CD4-positive, alpha-beta T cell treated with Interleukin-17A for 4 hours (primary cell): ENCODE data around the gene KTN1.

Source experiments
- DNase-seq: peaks from one replicate; pipeline ENCODE4 v3.0.0-alpha.2; 2020; ENCODE audit warnings: mixed read lengths

KTN1 gene

DNA sequence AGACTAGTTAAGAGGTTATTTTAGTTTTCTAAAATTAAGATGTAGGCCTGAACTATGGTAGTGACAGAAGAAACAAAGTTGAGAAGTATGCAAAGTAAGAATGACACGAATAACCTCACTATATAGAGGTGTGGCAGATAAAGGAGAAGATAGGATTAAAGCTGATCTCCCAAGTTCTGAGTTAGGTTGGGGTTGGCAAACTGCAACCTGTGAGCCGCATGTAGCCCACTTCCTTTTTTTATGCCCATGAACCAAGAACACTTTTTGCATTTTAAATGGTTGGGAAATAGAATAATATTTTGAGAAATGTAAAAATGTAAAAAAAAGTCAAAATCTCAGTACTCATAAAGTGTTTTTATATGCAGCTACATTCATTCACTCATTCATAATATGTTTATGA is 34.3 kb downstream of the KTN1 start:
- no peak for DNase-seq

DNA sequence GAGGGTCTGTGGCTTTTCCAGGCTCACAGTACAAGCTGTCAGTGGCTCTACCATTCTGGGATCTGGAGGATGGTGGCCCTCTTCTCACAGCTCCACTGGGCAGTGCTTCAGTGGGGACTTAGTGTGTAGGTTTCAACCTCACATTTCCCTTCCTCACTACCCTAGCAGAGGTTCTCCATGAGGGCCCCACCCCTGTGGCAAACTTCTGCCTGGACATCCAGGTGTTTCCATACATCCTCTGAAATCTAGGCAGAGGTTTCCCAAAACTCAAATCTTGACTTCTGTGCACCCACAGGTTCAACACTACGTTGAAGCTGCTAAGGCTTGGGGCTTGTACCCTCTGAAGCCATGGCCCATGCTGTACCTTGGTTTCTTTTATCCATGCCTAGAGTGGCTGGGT is 40.3 kb downstream of the KTN1 start:
- DNase-seq = no peak

DNA sequence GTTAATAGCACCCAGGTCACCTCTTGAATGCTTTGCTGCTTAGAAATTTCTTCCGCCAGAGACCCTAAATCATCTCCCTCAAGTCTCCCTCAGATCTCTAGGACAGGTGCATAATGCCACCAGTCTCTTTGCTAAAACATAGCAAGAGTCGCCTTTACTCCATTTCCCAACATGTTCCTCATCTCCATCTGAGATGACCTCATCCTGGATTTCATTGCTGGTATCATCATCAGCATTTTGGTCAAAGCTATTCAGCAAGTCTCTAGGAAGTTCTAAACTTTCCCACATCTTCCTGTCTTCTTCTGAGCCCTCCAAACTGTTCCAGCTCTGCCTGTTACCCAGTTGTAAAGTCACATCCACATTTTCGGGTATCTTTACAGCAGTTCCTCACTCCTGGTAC is 41.0 kb downstream of the KTN1 start:
- DNase-seq = no peak

DNA sequence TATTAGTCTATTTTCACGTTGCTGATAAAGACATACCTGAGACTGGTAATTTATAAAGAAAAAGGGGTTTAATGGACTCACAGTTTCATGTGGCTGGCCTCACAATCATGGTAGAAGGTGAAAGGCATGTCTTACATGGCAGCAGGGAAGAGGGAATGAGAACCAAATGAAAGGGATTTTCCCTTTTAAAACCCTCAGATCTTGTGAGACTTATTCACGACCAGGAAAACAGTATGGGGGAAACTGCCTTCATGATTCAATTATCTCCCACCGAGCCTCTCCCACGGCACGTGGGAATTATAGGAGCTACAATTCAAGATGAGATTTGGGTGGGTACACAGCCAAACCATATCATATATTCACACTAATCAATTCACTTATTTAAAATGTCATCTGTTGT is 41.4 kb downstream of the KTN1 start:
- no peak for DNase-seq

DNA sequence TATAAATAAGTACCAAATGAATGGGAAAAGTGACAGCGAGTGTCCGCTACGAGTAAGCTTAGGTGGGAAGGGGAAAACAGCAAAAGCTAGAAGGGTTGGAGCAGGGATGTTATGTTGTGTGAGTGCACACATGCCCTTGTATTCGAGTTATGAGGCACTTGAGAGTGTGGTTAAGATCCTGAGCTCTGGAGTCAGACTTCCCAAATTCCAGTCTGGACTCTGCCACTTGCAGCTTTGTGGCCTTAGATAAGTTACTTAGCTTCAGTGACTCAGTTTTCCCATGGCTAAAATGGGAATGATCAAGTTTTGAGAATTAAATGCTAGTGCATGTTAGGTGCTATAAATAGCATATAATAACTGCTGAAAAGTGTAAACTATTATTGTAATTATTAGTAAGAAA is 44.9 kb downstream of the KTN1 start:
- DNase-seq = no peak

DNA sequence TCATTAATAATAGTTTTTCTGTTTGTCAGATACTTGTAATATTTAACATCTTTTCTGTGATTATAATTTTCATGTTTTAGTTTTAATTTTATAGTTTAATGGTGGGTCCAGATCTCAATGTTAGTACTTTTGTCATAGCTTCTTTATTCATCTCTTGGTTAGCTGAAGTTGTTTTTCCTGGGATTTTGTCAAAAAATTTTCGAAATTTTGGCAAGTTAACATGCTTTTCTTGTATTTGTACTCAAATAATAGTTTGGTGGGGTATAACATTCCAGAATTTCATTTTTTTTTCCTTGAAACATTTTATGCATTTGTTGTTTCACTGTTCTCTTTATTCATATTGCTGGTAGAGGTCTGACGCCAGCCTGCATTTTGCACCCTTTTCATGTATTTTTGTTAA is 45.5 kb downstream of the KTN1 start:
- DNase-seq = no peak

DNA sequence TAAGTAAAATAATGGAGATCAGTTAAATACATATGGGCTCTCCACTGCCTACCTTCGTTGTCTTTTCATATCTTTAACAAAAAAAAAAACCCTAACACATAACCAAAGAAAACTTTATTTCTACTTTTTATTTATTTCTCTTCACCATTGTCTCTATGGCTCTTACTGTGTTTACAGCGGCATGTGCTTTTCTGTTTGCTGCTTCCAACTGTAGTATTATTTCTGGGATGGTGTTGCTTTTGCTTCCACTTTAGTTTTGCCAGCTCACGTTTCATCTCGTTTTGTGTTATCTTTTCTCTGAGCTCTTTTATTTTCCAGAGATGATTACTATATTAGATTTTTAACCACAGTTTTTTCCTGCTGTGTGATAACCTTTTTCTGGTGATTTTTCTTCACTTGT is 46.1 kb downstream of the KTN1 start:
- DNase-seq = no peak

DNA sequence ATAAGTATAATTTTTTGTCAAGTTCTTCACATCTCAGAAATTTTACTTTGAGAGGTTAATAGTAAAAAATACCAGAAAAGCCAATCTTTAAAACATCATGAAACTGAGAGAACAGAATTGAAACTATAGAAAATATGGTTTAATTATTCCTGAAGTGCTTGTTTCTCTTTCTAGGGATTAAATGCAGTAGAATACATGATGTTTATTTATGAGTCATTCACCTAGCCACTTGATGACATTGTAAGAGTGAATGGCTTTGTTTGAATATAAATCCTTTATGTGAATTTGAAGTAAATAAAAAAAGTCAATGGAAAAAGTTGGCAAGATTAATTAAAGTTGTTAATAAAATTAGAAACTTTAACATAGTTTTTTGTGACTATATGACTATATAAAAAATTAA is 48.4 kb downstream of the KTN1 start:
- DNase-seq = no peak

DNA sequence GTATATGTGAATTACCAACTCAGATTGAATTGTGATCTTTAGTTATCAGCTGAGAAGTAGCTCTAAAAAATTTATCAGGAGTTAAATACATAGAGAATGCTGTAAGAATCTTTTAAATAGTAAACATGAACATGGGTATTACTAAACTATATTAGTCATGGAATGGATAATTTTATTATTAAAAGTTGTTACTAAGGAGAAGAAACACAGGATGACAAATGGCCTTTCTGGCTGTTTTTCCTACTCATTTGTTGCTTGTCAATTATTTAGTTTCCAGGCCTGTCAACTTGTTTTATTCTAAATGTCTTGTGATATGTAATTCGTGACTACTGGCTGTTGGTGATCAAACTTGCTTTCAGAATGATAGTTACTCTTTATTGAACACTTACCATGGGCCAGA is 58.7 kb downstream of the KTN1 start:
- DNase-seq = no peak

DNA sequence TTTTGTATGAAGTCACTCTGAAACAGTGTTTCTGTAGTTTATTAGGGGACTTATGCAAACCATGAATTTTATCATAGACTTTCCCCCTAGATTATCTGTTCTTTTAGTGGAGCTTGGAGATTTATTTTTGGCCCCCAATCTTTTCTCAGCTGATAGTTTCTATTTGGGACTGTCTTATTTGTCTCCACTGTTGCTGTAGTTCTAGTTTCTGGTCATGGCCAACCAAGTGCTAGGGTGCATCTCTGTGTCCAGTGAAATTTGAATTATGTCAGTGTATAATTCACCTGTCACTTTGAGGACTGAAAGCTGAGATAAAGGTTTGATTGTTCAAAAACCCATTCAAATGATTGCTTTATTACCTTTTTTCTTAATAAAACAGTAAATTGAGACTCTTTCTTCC is 61.3 kb downstream of the KTN1 start:
- DNase-seq = no peak

DNA sequence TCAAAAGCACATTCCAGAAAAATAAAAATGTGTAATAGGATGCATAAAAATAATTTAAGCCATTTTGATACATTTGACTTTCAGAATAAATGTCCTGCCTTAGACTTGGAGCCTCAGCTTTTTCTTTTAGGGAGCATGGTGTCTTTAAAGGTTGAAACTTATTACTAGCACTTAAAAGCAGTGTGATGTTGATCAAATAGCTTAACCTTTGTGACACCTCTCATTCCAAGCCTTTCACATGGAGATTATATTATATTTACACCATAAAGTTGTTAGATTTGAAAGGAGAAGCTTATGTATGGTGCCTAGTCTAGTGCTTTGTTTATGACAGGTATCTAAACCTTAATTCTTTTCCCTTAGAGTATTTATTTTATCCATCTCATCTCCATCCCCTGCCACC is 61.9 kb downstream of the KTN1 start:
- no peak for DNase-seq

DNA sequence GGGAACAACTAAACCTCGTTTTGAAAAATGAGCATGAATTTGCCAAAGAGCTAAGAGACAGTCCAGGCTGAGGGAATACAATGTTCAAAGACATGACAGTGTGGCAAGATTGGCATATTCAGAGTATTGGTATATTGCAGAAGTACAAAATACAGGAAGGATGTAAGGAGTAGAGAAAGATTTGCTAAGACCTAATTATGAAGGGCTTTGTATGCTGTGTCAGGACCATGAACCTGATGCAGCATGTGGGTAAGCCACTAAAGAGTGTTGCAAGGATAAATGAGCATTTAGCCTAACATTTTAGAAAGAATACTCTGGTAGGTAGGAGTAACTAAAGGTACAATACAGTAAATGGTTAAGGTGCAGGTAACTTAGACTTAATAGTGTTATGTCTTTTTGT is 65.1 kb downstream of the KTN1 start:
- no peak for DNase-seq

DNA sequence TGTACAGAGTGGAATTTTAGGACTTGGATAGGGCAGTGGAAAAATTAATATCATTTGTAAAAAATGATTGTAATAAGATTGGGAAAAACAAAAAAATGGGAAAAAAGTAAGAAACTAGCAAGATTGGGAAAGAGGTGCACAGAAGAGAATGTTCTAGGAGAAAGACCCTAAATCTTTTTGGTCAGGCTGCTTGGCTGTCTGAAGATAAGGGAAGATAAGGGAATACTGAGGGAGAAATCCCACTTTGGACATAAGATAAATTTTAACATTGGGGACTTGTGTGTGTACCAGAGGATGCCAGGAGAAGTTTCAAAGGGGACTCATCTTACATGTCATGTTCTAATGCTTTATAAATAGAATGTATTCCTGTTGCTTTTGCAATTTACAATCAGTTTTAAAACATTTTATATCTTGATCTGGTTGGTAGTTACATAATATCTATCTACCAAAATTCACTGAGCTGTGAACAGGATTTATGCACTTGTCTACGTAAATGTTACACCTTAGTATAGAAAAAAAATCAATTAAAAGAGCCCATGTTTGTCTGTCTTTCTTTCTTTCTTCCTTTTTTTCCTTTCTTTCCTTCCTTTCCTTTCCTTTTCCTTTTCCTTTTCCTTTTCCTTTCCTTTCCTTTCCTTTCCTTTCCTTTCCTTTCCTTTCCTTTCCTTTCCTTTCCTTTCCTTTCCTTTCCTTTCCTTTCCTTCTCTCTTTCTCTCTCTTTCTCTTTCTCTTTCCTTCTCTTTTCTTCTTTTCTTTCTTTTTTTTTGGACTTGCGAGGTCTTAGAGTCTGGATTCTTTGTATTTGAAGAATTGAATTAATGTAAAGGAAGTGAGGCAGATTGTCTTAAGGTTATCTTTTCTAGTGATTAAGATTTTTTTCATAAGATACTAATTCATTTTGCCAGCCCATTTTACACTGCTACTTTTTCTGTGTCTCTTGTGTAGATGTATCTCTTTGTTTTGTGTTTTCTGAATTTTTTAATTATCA is 66.1 kb downstream of the KTN1 start:
- DNase-seq = no peak

DNA sequence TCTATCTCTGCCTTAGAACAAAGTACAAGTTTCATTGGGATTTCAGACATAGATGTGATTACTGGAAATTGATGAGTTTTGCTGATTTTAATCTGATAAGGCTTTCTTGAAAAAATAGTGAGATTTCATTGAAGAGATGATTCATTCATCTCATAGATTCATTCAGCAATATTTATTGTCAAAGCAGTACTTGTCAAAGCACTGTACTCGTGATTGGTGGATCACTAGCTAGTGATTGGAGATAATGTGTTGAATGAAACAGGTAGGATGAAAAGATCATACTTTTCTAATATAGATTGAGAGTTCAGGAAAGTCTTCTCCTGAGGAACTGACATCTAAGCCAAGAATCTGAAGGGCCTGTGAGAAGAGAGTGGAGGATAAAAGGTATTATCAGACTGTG is 71.0 kb downstream of the KTN1 start:
- no peak for DNase-seq

DNA sequence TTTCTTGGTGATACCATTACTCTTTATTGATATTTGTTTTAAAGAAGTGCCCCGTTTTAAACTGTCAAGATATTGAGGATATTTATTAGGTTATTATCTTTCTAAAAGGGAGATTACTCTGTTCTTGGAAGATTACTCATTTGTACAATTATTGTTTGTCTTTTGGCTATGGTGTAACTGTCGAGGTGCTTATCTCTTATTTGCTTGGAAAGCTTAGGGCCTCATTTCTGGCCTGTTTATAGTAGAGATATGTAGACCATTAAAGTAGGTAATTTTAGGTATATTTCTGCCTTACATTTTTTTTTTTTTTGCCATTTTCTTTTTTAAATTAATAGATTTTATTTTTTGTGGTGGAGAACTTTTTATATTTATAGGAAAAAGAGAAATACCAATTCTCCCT is 74.2 kb downstream of the KTN1 start:
- no peak for DNase-seq

DNA sequence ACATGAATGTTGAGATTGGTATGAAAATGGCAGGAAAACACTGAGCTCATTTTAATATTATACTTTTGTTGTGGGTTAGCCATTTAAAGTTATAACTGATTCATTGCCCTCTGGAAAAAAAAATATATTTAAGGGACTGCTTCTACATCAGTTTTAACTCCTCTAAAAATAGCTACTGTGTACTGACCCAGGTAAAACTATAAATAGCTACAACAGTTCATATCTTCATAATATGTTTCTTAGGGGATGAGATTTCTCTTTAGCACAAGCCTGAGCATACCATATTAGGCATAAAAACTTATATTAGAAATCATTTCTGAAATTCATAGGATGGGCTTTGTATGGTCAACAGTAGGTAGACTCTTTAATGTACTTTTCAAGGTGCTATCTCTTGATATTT is 81.0 kb downstream of the KTN1 start:
- no peak for DNase-seq

DNA sequence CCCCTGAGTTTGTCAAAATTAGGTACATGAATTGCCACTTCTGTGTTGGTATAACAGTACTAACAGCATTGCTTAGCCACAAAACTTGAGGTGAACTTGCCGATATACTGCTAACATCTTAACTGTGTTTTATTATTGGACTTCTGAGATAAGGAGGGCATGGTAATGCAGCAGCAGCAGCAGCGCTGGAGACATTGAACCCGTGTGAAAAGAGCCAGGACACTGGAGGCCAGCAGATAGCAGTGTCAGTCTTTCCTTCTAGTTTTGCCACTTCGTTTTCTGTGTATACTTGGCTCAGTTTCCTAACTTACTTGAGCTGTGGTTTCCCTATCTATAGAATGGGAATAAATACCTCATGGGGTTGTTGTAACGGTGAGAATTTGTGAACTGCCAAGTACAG is 82.7 kb downstream of the KTN1 start:
- no peak for DNase-seq

DNA sequence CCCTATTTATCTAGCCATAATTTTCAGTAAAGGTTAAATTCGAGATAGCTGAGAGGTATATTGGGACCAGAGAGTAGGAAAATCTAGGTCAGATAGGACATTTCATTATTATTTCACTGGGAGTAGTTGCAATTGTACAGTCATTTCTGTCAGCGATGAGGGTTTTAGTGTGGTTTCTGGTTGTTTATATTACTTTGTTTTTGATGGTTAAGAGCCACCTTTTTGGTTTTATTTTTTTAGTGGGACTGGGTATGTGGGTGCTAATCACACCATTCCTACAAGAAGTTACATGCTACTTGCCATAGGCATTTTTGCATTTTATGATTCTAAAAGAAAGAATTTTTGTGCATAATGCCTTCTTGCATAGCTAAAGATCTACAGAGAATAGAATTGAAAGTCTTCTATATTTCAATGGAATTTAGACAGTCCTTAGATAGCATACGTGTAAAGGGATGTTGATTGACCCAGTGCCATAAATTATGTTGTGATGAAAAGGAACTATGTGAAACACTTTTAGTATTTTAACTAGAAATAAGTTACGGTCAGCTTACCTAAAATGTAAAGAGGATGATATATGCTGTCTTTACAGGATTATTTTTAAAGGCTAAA is 85.2 kb downstream of the KTN1 start:
- DNase-seq = no peak

DNA sequence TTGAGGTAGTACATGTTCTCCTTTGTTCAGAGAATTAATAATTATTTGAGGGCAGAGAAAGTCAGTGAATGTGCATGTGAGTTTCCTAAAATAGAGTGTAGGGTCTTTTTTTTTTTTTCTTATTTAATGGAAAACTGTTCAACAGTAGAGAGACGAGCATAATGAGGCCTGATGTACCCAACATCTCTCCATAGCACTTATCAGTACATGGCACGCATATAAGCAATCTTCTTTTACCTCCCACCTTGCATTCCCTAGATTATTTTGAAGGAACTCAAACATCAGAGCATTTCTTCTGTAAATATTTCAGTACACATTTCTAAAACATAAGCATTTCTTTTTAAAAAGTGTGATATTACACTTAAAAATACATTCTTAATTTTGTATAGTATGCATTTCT is 87.8 kb downstream of the KTN1 start:
- no peak for DNase-seq

DNA sequence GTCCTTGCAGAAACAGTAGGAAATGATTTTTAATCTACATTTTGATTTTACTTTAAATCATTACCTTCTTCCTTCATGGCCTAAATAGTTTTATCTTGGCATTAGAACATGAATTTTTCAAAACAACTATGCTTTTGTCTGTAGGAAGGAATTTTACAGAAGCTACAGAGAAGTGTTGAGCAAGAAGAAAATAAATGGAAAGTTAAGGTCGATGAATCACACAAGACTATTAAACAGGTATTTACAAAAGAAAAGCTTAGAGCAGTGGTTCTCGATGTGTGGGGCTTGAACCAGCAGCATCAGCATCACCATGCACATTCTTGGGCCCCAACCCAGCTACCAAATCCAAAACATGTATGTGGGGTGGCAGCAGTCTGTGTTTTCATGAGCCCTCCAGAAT is 91.6 kb downstream of the KTN1 start:
- DNase-seq = no peak

DNA sequence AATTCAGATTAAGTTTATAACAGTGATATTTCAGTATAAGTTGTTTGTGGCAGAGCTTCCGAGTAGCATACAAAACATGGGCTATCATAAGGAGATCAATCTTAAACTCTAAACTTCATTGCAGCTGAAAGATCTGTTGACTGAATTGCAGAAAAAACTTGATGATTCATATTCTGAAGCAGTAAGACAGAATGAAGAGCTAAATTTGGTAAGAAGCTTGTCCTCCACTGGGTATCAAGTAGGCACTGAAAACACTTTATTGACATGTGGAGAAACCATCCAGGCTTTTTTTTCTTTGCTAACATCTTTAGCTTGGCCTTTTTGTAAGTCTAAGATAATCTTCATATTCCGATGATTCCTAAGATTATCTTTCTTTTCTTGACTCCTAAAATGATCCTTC is 93.0 kb downstream of the KTN1 start:
- no peak for DNase-seq

DNA sequence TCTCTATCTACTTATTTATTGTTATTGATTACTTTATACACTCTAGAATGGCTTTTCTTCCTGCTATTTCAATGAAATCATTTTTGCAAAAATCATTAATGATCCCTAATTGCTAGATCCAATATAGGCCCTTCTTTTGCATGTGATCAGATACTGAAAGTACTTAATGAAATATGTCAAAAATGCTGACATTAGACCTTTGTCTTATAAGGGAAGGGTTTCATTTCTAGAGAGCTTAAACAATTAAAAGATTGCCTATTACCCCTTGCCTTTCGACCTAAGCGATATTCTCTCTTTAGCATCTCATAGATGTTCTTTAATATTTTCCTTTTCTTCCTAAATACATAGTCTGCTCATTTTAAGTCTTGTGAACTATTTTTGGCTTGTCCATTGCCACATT is 101.1 kb downstream of the KTN1 start:
- DNase-seq = no peak

DNA sequence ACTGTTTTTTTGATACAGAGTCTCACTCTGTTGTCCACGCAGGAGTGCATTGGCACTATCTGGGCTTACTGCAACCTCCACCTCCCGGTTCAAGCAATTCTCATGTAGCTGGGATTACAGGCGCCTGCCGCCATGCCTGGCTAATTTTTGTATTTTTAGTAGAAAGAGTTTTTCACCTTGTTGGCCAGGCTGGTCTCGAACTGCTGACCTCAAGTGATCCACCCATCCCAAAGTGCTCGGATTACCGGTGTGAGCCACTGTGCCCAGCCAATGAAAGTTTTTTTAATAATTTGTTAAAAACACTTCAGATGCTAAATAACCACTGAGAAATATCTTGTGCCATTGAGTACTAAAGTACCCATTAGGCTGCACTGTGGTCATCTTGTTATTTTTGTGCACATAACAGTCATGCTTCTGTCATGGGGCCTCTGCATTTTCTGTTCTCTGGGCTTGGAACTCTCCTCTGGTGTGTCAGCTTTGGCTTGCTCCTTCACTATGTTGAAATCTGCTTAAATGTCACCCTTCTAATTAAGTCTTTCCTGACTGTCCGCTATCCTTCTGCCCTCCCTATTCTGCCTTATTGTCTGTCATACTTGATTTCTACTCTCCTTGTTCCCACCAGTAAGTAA is 105.1 kb downstream of the KTN1 start:
- DNase-seq = no peak

DNA sequence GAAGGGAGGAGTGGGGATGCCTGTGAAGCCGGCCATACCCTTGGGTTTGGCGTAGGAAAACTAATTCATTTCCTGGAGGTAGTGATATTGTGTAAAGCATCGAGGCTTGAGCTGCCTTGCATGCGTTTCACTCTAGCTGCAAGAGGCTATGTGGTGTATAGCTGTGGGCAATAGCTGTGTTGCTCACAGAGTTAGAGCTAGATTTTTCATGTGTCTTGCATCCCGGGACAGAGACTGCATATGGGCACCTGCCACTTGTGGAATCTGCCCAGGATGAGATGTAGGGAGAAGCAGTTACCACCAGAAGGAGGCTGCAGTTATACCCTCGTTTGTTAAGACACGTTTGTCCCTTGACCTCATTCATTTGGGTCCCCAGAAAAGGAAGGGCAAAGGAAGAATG is 106.7 kb downstream of the KTN1 start:
- DNase-seq = no peak
